ENCODE results near the gene TLX1. TPM values are rescaled to one million over a fixed set of nuclear protein-coding genes. Genes with fewer than 3 reads are reported as not detected.

The TLX1 gene
- total RNA-seq, 1 donor from 2014 or later: not detected

GRCh38 chr10:101111547-101111946 lies 19.6 kb upstream of the TLX1 start:
- no peak for DNase-seq (ENCODE audit: extremely low read depth, low read depth, low spot score)

- DNase-seq (ENCODE audit: extremely low read depth, low read depth, low spot score): no peak
These were observed 18.1 kb upstream of the TLX1 start for GRCh38 chr10:101112799-101113594.

GRCh38 chr10:101113890-101114403 lies 17.2 kb upstream of the TLX1 start:
- DNase-seq (ENCODE audit: extremely low read depth, low read depth, low spot score): no peak

GRCh38 chr10:101114646-101115045 lies 16.5 kb upstream of the TLX1 start:
- no peak for DNase-seq (ENCODE audit: extremely low read depth, low read depth, low spot score)

DNA sequence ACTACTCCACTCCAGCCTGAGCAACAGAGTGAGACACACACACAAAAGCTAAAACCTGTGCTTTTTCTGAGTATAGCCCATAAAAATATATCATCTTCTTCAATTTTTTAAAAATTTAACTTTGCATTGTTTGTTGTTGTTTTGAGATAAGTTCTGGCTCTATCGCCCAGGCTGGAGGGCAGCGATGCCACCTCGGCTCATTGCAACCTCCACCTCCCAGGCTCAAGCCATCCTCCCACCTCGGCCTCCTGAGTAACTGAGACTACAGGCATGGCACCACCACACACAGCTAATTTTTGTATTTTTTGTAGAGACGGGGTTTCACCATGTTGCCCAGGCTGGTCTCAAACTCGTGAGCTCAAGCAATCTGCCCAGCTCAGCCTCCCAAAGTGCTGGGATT lies 14.3 kb upstream of the TLX1 start:
- no peak for DNase-seq (ENCODE audit: extremely low read depth, low read depth, low spot score)

GRCh38 chr10:101118031-101118430 lies 13.1 kb upstream of the TLX1 start:
- no peak for DNase-seq (ENCODE audit: extremely low read depth, low read depth, low spot score)

DNA sequence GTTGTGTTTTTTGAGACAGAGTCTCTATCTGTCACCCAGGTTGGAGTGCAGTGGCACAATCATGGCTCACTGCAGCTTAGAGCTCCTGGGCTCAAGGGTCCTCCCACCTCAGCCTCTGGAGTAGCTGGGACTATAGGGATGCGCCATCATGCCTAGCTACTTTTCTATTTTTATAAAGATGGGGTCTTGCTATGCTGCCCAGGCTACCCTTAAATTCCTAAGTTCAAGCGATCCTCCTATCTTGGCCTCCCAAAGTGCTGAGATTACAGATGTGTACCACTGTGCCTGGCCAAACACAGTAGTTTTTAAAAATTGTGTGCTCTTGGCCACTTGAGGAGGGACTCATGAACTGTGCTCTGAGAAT lies 10.6 kb upstream of the TLX1 start:
- no peak for DNase-seq (ENCODE audit: extremely low read depth, low read depth, low spot score)

GRCh38 chr10:101120884-101121653 lies 10.0 kb upstream of the TLX1 start:
- no peak for DNase-seq (ENCODE audit: extremely low read depth, low read depth, low spot score)

DNA sequence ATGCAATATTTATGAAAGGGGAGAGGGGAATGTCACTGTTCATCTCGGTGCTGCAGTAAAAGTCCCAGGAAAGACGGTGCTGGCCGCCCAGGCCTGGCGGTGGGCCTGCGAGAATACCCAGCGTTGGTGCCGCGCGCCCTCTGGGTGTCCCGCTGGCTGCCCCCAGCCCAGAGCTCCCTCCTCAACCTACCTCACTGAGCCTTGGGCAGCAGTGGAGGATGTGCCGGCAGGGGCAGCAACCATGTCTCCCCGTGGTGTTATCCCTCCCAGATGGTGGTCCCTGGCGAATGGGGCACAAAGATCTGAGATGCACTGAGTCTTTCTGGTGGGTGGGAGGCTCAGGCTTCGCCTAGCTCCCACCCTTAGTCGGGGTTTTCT lies 9.5 kb upstream of the TLX1 start:
- DNase-seq (ENCODE audit: extremely low read depth, low read depth, low spot score): no peak

GRCh38 chr10:101122270-101123084 lies 8.6 kb upstream of the TLX1 start:
- DNase-seq (ENCODE audit: extremely low read depth, low read depth, low spot score): no peak

GRCh38 chr10:101123085-101123814 lies 7.8 kb upstream of the TLX1 start:
- no peak for DNase-seq (ENCODE audit: extremely low read depth, low read depth, low spot score)

DNA sequence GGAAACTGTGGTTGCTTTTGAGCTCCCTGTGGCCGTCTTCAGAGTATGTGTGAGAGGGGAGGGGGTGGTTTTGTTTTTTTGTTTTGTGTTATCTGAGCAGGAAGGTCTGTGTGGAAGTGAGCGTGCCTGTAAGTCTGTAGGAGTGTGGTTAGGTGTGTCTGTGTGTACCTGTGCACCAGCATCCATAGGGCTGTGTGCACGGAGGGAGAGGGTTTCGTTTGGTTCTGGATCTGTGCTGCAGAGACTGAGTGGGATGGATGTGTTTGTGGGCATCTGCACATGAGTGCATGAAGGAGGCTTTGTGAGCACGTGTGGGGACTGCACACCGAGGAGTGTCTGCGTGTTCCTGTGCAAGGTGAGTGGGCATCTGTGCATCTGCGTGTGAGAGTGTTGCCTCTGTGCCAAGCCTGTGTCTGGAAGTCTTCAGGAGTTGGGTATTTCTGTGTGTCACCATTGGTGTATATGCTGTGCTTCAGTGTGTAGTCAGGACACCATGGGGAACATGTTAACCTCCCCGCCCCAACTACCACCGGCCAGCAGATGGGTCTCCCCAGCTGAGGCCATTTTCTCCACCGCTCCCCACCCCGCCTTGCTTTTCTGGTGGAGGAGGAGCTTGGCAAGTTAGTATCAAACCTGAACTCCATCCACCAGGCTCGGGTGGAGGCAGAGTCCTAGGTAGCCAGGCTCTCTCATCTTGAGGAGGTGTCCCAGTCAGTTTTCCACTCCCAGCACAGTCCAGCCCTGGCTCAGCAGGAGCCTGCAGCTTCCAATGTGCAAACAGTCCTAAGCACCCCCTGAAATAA lies 7.1 kb upstream of the TLX1 start:
- DNase-seq (ENCODE audit: extremely low read depth, low read depth, low spot score): no peak

- DNase-seq (ENCODE audit: extremely low read depth, low read depth, low spot score): no peak
These were observed 6.2 kb upstream of the TLX1 start for GRCh38 chr10:101124933-101125332.

DNA sequence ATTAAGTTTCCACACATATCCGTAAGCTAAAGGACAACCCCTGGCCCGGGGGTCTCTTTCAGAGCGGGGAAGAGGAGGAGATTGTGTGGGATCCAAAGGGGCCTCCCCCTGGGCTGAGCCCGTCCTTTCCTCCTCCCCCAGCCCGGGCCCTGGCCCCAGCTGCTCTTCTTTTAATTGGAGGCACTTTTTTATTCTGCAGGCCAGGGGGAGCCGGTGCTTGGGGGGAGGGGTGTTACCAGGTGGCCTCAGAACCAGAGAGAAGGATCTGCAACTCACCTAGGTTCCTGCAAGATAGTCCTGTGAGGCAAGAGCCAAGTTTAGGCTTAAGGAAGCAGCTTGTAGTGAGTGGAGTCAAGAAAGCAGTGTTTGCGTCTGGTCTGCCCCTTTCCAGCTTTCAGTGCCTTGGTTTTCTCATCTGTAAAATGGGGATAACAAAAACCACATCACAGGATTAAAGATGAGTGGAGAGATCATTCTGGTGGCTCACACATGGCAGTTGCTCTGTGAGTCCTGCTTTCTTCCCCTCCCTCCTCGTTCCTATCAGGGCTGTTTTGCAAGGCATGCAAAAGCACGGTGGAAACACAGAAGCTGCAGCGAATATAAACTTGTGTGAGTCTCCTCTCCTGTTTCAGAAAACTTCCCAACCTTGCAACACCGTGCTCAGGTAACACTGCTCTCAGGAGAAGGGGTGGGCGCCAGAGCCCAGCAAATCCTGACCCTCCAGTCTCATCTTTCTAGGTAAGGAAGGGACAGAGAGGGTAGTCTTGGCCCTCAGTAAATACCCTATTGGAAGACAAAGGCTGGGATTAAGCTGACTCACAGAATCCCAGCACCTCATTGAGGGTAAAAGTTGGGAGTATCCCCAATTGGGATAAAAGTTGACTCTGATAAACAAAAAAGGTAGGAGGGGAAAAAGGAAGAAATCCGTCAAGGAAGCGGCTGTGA lies 4.1 kb upstream of the TLX1 start:
- no peak for DNase-seq (ENCODE audit: extremely low read depth, low read depth, low spot score)

- DNase-seq (ENCODE audit: extremely low read depth, low read depth, low spot score): no peak
These were observed 959 bp upstream of the TLX1 start for GRCh38 chr10:101130141-101130540.

DNA sequence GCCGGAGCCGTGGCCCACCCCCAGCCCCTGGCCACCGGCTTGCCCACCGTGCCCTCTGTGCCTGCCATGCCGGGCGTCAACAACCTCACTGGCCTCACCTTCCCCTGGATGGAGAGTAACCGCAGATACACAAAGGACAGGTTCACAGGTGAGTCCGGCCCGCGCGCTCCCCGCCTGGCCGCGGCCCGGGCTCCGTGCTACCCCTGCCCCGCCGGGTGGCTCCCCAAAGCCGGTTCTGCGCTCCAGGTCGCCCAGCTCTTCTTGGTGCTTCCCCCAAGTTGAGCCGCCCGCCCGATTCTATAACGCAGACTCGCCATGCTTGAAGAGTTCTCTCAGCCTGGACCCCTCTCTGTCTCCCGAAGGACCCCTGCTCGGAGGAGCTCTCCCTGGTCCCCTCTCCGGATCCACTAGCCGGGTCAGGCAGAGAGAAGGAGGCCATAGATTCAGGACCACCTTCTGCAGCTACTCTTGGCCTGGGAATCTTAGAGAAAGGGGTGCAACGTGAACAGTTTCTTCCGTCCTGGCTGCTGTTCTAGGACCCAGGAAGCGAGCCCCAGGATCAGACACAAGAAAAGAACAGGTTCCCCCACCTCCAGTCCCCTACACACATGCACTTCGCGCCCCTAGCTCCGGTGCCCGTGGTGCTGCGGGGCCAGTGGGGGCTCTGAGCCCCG lies 999 bp downstream of the TLX1 start:
- no peak for DNase-seq (ENCODE audit: extremely low read depth, low read depth, low spot score)

- DNase-seq (ENCODE audit: extremely low read depth, low read depth, low spot score): no peak
These were observed 1.8 kb downstream of the TLX1 start for GRCh38 chr10:101132636-101133473.

Measured in glomerular endothelial cell (primary cell).